Head of caudate nucleus (tissue), 42 donors: Measurements from ENCODE around the gene AGAP5.
A peak's percentile ranks its signal among the peaks of the same experiment; 100 is the strongest.

ENCODE experiments used
- DNase-seq, 42 donors: peaks; one replicate each; pipeline versions ENCODE4 v3.0.0 to v3.0.0-alpha.2; 2020 to 2021; ENCODE audit warnings: mixed read lengths in 7 of 42
- intact Hi-C: fragments of 100-400 bp; cut with DNase I; formaldehyde crosslinking; loops from one replicate; pipeline ENCODE4 v1.15.0; 2022

The AGAP5 gene

DNA sequence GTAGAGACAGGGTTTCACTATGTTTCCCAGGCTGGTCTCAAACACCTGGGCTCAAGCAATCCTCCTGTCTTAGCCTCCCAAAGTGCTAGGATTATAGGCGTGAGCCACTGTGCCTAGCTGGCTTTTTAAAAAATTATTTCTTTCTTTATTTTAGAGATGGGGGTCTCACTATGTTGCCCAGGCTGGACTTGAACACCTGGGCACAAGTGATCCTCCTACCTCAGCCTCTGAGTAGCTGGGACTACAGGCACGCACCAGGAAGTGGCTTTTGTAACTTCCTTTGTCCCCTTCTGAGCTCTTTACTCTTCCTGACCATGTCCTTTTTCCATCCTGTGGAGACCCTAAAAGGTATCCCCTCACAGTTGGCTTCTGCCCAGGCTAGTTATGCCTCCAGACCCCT lies 54.5 kb downstream of the AGAP5 start:
- intact Hi-C loops, result no loop called here
- no peak for DNase-seq

- DNase-seq, result no peak
- intact Hi-C loops, result loop anchor here (2.0 kb wide), 1 partner anchor 113 kb away; no protein-coding TSS in a partner anchor
Measured at GRCh38 chr10:73641328-73642060, 56.4 kb downstream of the AGAP5 start, which contains the start of gene MYOZ1. MYOZ1 (minus strand) TSS chr10:73641474; CDS start chr10:73640017, 1,457 bp downstream.

DNA sequence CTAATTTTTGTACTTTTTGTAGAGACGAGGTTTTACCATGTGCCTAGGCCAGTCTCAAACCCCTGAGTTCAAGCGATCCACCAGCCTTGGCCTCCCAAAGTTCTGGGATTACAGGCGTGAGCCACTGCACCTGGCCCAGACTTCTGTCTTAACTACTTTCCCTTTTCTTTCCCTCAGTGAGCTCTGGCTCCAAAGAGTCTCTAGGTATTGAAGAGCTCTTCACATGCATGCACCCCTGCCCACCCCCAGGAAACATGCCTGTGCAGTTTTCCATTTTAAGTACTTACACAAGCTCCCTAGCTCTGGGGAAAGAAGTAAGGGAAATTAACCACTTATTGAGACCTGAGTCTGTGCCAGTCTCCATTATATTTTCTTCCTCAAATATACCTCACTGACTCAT lies 58.6 kb downstream of the AGAP5 start:
- intact Hi-C loops, result no loop called here
- no peak for DNase-seq

- intact Hi-C loops, result no loop called here
- DNase-seq, result no peak
Measured at GRCh38 chr10:73635781-73636180, 62.1 kb downstream of the AGAP5 start.

DNA sequence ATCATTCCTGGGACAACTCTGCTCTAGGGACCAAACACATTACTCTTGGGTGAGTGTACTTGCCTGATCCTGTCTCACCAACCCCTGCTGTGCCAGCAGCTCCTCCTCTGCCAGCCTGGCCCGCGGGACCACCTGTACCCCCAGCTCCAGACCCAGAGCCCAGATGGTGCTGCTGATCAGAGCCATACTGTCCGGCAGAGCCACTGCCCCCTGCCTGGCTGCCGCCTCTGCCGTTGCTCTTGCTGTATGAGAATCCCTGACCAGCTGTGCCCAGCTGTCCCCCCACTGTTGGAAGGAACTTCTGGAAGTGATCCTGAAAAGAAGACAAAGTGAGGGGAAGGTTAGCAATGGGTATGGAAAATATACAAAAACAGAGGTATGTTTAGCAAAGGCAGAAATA lies 63.5 kb downstream of the AGAP5 start:
- intact Hi-C loops, result no loop called here
- no peak for DNase-seq

- DNase-seq, result no peak
- intact Hi-C loops, result no loop called here
Measured at GRCh38 chr10:73629165-73629564, 68.7 kb downstream of the AGAP5 start.

GRCh38 chr10:73628405-73628804 lies 69.5 kb downstream of the AGAP5 start:
- intact Hi-C loops, result no loop called here
- no peak for DNase-seq

DNA sequence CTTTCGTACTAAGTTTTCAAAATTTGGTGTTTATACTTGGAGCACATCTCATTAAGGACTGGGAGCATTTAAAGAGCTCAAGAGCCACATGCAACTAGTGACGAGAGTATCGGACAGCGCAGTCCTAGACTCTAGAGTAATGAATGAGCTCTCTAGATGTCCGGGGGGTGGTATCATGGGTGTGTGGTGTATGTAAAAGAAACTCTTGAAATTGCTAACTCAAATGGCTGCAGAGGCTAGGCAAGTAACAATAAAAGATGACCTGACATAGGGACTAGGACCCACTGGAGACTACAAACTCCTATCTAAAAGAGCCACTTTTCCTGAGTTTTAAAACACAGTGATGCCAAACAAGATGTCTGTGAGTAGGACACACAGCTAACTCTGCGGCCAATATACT lies 70.6 kb downstream of the AGAP5 start:
- intact Hi-C loops, result no loop called here
- DNase-seq, result no peak

DNA sequence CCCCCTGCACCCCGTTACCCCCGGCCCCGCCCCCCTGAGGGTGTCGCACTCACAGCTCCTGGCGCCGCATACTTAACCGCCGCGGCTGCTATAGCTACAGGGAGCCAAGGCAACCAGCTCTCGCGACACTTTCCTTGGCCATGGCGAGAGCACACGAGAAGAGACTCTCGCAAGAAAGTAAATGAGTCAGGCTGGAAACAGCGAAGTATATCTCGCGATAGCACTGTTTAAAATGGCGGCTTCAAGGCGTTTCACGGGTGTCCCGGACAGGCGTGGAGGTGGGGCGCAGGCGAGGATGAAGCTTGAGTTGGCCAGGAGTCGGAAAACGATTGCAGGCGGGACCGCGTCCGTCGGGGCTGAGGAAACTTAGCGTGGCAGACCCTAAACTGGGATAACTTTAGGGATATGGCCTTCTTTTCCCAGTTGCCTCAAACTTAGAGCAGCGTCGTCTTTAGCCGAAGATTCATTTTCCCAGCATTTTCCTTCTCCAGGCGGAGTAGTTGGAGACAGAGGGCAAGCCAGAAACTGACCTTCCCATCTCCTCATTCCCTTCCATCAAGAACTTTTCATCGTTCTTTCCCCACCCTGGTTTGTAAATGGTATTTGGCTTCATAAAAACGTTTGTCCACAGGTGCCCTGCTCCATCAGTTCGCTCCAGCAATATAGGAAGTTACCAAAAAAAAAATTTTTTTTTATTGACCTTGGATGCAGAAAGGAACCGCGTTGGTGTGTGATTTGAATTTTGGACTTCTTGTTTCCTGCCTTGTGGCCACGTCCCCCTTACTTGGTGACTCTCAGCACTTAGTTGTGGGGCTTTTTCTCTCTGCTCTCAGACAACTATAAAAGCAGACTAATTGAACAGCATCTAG lies 71.8 kb downstream of the AGAP5 start:
- peak; percentile 75 to 97 (median 90) for DNase-seq
- intact Hi-C loops, result no loop called here

DNA sequence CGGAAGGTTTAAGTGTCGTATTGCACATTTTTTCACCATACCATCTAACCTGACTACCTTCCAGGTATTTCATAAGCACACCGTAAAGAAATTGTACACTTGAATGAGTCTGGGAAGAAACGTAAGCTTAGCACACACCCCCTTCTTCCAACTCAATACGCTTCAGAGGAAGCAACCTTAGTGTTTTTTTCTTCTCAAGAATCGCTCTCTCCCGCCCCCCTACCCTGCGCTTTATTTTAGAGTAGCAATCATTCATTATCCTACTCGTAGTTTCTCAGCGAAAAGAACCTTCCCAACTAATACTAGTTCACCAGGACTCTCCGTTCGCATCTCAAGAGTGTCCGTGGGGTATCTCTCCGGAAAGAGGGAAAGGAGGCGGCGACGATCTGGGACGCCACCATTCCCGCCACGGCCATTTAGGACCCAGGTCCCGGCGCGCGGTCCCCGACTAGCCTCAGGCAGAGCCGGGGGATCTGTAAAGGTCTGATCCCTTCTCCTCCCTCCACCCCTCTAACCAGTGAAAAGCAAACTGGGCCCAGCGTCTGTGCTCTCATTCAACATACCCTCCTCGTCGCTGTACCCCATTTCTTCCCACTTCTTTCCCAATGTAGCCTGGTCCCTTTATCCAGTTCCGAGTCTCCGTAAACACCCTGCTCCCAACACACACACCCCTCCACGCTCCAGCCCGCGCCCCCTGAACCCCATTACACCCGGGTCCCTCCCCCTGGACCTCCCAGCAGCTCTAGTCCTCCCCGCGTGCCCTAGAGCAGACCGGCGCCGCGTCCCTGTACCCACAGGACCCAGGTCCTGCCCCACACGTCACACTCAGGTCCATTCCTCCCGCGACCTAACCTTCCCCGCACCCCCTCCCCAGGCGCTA lies 72.7 kb downstream of the AGAP5 start:
- intact Hi-C loops, result no loop called here
- DNase-seq, result peak in 33 of 42 donors; percentile 19 to 72 (median 43)
